Activated CD8-positive, alpha-beta T cell treated with anti-CD3 and anti-CD28 coated beads for 36 hours (primary cell): ENCODE measurements around the gene SGSH. TPM values are rescaled to one million over a fixed set of nuclear protein-coding genes. Genes with fewer than 3 reads are reported as not detected.

ENCODE experiments used
- ATAC-seq: fragments of 200-7000 bp; cut with Tn5 transposase; one replicate; pipeline ENCODE4 v1.10.0; 2021; ENCODE audit warnings: mild to moderate bottlenecking, moderate library complexity
- CTCF ChIA-PET: fragments of 350-600 bp; sonication (Branson Sonifier 250); formaldehyde crosslinking; loops from one replicate; lab custom pipeline; 2021; ENCODE audit warnings: antibody characterized with exemption; lab: Charles Lee
- POLR2A ChIA-PET: fragments of 350-600 bp; sonication (Branson Sonifier 250); formaldehyde crosslinking; loops from one replicate; lab custom pipeline; 2021; ENCODE audit warnings: antibody characterized with exemption; lab: Charles Lee
- DNase-seq: peaks from one replicate; pipeline ENCODE4 v3.0.0-alpha.2; 2020
- H3K27ac Mint-ChIP-seq: one replicate; pipeline ENCODE4 v1.8.0; 2021; ENCODE audit warnings: mild to moderate bottlenecking, mixed read lengths
- H3K27me3 Mint-ChIP-seq: one replicate; pipeline ENCODE4 v1.8.0; 2021; ENCODE audit warnings: mixed read lengths
- H3K36me3 Mint-ChIP-seq: one replicate; pipeline ENCODE4 v1.8.0; 2021; ENCODE audit warnings: low read depth, mixed read lengths
- H3K4me1 Mint-ChIP-seq: one replicate; pipeline ENCODE4 v1.8.0; 2021; ENCODE audit warnings: low read depth, mixed read lengths
- H3K4me3 Mint-ChIP-seq: one replicate; pipeline ENCODE4 v1.8.0; 2021; ENCODE audit warnings: mild to moderate bottlenecking, moderate library complexity, mixed read lengths
- H3K9me3 Mint-ChIP-seq: one replicate; pipeline ENCODE4 v1.8.0; 2021; ENCODE audit warnings: mixed read lengths
- CTCF ChIP-seq: fragments of 200-600 bp; IDR thresholded peaks from one replicate; pipeline ENCODE4 v1.8.0; 2022; ENCODE audit warnings: antibody characterized with exemption, mild to moderate bottlenecking
- intact Hi-C: fragments of 100-400 bp; cut with micrococcal nuclease; formaldehyde crosslinking; loops from one replicate; pipeline ENCODE4 v1.10.0; 2022
- total RNA-seq, 2 experiments: library from RNA; stranded (reverse); gene quantifications; one replicate each; pipeline ENCODE4 v1.2.3, GENCODE V29; 2021

SGSH gene
- total RNA-seq, 2 experiments from 2014 or later, result 7.8 to 8.3 TPM

GRCh38 chr17:80184423-80184714 lies 35.8 kb downstream of the SGSH start:
- POLR2A ChIA-PET, result interaction anchor here (0.6 to 1.8 kb wide), 2 partner anchors 12 to 18 kb away, joined by 3 to 6 read pairs; no protein-coding TSS in a partner anchor
- H3K36me3 Mint-ChIP-seq, result no peaks in the 10 kb centered on the region
- no peaks in the 10 kb centered on the region for H3K27me3 Mint-ChIP-seq
- H3K4me1 Mint-ChIP-seq, result no peaks in the 10 kb centered on the region
- DNase-seq (no peak), ATAC-seq (no peak)
- TF ChIP-seq CTCF, result no peak
- H3K4me3 Mint-ChIP-seq, result no peak overlapping the region
- intact Hi-C loops, result no loop called here
- no peaks in the 10 kb centered on the region for H3K9me3 Mint-ChIP-seq
- no peak overlapping the region for H3K27ac Mint-ChIP-seq
- CTCF ChIA-PET, result interaction anchor here (0.6 to 1.9 kb wide), 3 partner anchors 11 to 124 kb away, joined by 3 to 5 read pairs (median 3); no protein-coding TSS in a partner anchor

- CTCF ChIA-PET, result interaction anchor here (0.9 to 1.9 kb wide), 2 partner anchors 12 to 82 kb away, joined by 3 to 5 read pairs; partner anchors contain the start of gene GAA
- intact Hi-C loops, result no loop called here
- POLR2A ChIA-PET, result interaction anchor here (0.6 to 1.8 kb wide), 2 partner anchors 13 to 17 kb away, joined by 3 to 6 read pairs; no protein-coding TSS in a partner anchor
- no peak overlapping the region for H3K27ac Mint-ChIP-seq
- DNase-seq, result no peak
- no peak for ATAC-seq
- no peaks in the 10 kb centered on the region for H3K4me1 Mint-ChIP-seq
- TF ChIP-seq CTCF, result no peak
- no peaks in the 10 kb centered on the region for H3K27me3 Mint-ChIP-seq
- H3K36me3 Mint-ChIP-seq, result no peaks in the 10 kb centered on the region
- H3K4me3 Mint-ChIP-seq, result no peak overlapping the region
- no peaks in the 10 kb centered on the region for H3K9me3 Mint-ChIP-seq
Observed at GRCh38 chr17:80183581-80184422, 36.3 kb downstream of the SGSH start.

DNA sequence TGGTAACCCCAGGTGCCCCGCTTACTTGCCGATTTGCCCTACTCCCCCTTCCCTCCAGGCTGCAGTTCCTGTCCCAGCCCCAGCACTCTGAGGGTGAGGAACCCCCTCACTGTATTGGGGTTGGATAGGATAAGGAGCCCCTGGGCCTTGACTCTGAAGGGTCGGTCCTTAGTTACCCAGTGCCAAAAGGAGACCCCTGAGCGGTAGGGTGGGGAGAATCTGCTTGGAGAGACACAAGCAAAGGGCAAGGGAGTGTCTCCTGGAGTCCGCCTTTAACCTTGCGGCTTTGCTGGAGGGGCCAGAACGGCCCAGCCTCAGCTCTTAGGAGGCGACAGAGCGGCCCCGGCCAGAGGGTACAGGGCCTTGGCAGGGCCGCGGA lies 37.3 kb downstream of the SGSH start:
- no peak for TF ChIP-seq CTCF
- no peaks in the 10 kb centered on the region for H3K4me1 Mint-ChIP-seq
- no peaks in the 10 kb centered on the region for H3K36me3 Mint-ChIP-seq
- H3K4me3 Mint-ChIP-seq, result no peak overlapping the region
- ATAC-seq, result no peak
- ChIA-PET POLR2A (interaction anchor here (1.8 kb wide), 1 partner anchor 14 kb away, joined by 6 read pairs; no protein-coding TSS in a partner anchor), CTCF (interaction anchor here (0.9 to 1.6 kb wide), 2 partner anchors 13 to 81 kb away, joined by 3 to 4 read pairs; partner anchors contain the start of gene GAA)
- intact Hi-C loops, result no loop called here
- H3K9me3 Mint-ChIP-seq, result no peaks in the 10 kb centered on the region
- no peak for DNase-seq
- no peak overlapping the region for H3K27ac Mint-ChIP-seq
- no peaks in the 10 kb centered on the region for H3K27me3 Mint-ChIP-seq

DNA sequence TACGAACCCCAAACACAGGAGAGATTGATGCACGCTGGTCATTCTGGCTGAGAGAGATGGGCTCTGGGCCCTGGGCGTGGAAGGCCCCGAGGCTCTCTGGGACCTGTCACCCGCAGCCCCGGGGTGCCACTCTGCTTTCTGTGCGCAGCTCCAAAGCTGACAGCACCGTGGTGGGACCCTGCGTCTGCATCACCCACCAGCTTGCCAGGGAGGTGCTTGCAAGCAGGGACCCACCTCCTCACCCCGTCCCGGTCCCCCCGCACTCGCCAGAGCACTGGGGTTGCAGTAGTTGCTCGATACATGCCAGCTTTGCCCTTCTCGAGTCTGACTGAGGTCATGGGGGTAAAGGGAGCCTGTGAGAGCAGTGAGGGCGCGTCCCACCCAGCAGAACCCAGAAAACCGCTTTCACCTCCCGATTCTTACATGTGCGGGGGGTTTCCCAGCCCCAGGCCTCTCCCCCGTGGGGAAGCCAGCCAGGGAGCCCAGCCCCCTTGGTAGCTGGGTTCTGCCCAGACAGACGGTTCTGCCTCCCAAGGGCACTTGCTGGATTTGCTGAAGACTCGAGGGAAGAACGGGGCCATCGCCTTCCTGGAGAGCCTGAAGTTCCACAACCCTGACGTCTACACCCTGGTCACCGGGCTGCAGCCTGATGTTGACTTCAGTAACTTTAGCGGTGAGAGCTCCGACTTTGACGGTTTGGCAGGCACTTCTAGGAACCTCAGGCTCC lies 37.9 kb downstream of the SGSH start:
- ATAC-seq, result no peak
- Mint-ChIP-seq H3K27me3 (no peaks in the 10 kb centered on the region), H3K9me3 (no peaks in the 10 kb centered on the region), H3K36me3 (no peaks in the 10 kb centered on the region), H3K4me1 (no peaks in the 10 kb centered on the region), H3K4me3 (no peak overlapping the region), H3K27ac (no peak overlapping the region)
- no peak for TF ChIP-seq CTCF
- ChIA-PET CTCF (interaction anchor here (0.7 to 1.6 kb wide), 2 partner anchors 13 to 81 kb away, joined by 3 to 4 read pairs; partner anchors contain the start of gene GAA), POLR2A (interaction anchor here (1.8 kb wide), 1 partner anchor 14 kb away, joined by 6 read pairs; no protein-coding TSS in a partner anchor)
- DNase-seq, result no peak
- intact Hi-C loops, result no loop called here
